Medulla oblongata (tissue), 1 donor: ENCODE results near the gene VPS8.
"Not testable (repeated sequence)": the region's sequence is repeated elsewhere in the genome, so short reads cannot be mapped to it uniquely, and the experiment has no call there.

Source experiments
- DNase-seq: peaks from one replicate; pipeline ENCODE4 v3.0.0-alpha.2; 2015; ENCODE audit errors: extremely low spot score

VPS8 gene

GRCh38 chr3:184985586-184985985 is 173.6 kb downstream of the VPS8 start:
- DNase-seq = no peak

DNA sequence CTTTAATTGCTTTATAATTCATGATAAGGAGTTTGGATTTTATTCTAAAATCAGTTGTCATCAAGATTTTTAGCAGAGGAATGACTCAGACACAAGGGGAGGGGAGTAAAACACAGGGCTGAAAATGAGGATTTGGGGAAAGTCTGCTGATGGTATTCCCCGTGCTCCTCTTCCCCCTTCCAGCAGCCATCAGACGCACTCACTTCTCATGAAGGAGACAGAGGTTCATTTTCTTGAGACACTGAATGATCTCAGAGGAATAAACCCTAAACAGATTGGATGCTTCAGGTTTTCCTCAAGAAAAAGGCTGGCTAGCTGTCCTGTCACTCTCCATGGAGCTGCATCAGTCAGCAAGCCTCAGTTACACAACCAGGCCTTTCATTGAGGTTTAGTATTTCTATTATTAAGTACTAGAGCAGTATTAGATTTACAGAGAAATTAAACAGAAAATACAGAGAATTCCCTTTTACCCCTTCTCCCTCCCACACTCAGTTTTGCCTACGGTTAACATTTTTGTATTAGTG is 174.5 kb downstream of the VPS8 start:
- no peak for DNase-seq

DNA sequence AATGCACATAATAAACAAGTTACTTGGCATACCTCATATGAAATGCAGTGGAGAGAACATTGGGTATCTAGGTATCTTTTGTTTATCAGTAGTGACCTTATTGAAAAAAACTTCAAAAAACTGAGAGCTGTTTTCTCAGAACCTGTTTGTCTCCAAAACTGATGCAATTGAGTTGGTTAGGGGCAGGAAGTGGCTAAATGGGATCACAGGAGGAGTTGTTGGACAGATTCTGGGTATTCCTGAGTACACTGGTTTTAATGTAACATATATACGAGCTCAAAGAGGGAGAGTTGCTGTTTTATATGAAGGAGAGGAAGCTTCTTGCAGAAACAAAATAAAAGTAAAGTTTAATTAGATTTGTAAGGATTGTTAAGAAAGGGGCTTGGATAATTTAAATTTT is 181.4 kb downstream of the VPS8 start:
- no peak for DNase-seq

DNA sequence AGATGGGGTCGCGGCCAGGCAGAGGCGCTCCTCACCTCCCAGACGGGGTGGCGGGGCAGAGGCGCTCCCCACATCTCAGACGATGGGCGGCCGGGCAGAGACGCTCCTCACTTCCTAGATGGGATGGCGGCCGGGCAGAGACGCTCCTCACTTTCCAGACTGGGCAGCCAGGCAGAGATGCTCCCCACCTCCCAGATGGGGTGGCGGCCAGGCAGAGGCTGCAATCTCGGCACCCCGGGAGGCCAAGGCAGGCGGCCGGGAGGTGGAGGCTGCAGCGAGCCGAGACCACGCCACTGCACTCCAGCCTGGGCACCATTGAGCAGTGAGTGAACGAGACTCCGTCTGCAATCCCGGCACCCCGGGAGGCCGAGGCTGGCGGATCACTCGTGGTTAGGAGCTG is 191.9 kb downstream of the VPS8 start:
- not testable (repeated sequence) for DNase-seq

DNA sequence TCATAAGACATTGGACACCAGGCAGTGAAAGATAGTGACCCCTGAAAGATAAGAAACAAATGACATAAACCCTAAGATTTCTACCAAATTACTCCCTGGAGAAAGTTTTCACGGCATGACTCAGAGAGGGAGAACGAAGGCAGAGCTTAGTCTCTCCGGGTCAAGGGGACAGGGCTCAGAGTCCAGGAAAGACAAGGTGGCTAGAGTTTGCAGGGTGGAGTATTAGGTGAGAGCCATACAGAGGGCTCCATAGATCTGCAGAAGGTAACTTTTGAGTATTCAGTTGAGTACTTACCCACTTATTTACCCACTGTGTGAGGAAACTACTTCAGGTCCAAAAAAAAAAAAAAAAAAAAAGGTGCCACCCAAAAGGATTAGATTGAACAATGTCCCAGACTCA is 197.7 kb downstream of the VPS8 start:
- DNase-seq = no peak

- DNase-seq = not testable (repeated sequence)
Measured at GRCh38 chr3:185017584-185017983, 205.6 kb downstream of the VPS8 start.

GRCh38 chr3:185017996-185018395 is 206.0 kb downstream of the VPS8 start:
- not testable (repeated sequence) for DNase-seq

GRCh38 chr3:185021256-185021655 is 209.3 kb downstream of the VPS8 start:
- no peak for DNase-seq

DNA sequence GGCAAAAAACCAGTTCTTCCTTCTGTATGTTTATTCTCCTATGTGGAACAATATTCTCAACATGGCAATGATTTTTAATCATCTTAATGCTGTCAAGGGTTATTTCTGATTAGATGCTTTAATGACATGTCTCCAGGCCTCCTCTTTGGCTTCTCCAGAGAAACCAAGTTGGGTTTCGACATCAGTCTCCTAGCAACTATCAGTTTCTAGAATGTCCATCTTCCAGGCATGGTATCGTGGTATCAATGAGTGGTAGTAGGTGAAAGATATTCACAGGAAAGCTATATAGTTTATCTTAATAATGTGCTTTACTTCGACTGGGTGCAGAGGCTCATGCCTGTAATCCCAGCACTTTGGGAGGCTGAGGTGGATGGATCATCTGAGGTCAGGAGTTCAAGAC is 212.4 kb downstream of the VPS8 start:
- no peak for DNase-seq

DNA sequence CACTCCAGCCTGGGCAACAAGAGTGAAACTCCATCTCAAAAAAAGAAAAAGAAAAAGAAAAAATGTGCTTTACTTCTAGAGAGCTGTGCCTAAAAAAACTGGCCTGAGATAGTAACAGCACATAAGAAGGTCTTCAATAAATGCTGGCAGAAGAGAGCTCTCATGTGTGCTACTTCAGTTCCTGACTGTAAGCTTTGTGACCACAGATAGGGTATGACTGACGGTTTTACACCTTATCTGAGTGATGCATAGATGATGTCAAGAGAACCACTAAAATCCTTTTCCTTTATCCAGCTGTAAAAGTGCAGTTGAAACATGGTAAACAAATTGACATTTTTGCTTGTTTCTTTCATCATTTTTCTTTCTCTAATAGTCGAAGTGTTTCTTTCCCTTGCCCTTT is 213.0 kb downstream of the VPS8 start:
- DNase-seq = no peak

DNA sequence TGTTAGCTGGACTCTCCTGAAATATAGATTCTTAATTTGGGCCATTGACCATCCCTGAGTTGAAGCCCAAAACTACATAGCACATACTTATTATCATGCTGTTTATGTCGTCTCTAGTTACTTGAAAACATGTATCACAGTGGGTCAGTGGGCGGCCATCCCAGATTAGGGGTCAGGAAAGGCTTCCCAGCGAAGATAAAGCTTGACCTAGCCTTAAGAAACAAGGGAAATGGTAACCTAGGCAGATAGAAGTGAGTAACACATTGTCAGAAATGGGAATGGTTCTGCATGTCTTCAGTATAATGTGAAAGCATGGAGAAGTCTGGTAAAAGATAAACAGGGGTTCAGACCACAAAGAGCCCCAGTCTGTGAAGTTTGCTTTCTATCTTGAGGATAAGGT is 216.2 kb downstream of the VPS8 start:
- no peak for DNase-seq

- no peak for DNase-seq
Measured at GRCh38 chr3:185029086-185029485, 217.1 kb downstream of the VPS8 start.

GRCh38 chr3:185030399-185030798 is 218.4 kb downstream of the VPS8 start:
- no peak for DNase-seq

- no peak for DNase-seq
Measured at GRCh38 chr3:185030951-185031350, 219.0 kb downstream of the VPS8 start.

DNA sequence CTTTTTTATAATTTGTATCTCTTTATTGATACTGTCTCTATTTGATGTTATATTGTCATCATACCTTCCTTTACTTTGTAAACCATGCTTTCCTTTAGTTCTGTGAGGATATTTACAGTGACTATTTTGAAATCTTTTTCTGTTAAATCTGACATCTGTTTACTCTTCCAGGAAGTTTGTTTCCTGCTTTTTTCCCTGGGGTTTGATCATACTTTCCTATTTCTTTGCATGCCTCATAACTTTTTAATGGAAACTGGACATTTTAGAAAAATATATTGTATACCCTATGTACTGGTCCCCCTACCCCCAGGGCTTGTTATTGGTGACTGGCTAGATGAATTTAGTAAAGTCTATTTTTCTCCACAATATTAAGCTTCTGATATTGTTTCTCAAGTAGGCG is 225.8 kb downstream of the VPS8 start:
- no peak for DNase-seq

GRCh38 chr3:185040425-185040824 is 228.5 kb downstream of the VPS8 start:
- DNase-seq = no peak

DNA sequence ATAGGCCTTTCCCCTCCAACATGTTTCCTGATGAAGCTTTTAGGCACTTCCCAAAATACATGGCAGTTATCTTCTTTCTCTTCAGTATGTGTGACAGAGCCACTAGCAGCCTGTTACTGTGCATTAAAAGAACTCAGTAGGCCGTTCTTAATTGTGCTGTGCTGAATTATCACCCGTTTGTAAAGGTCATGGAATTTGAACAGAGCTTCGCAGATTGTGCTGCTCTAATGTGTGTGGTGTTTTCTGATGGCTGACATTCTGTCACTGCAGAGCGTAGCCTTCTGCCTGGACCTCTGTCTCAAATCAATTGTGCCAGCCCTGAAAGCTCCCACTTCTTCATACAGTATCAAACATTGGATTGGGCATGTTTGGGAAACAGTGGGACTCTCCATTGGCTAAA is 229.6 kb downstream of the VPS8 start:
- DNase-seq = no peak

DNA sequence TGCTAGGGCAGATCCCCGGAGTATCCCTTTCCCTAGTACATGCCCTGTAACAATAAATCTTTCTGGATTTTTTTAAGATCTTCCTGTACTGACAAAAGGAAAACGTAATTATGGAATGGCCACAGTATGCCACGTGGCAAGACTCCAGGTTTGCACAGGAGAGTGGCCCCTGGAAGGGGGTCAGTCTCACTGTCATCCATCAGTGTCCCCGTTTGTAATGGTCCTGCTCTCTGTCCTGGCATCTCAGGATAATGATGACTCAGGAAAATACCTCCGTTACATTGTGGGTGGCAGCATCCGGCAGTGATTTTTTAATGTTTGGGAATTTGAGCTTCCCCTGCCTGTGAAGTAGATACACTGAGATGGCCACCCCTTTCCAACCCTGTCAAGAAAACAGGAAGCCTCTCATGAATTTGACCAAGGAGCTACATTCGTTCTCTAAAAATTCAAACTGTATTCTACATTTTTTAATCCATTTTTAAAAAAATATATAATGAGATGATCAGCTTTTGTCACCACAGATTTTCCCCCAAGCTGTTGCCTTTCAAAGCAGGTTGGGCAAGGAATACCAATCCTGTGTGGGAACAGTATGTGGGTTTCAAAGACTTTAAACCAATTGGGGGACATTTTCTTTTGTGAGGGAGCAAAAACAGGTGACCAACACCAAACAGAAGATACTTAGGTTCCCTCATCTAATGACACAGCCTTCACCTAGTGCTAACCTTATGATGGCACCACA is 230.5 kb downstream of the VPS8 start:
- no peak for DNase-seq

- no peak for DNase-seq
Measured at GRCh38 chr3:185046164-185046515, 234.2 kb downstream of the VPS8 start.

GRCh38 chr3:185046603-185047002 is 234.6 kb downstream of the VPS8 start:
- DNase-seq = no peak

DNA sequence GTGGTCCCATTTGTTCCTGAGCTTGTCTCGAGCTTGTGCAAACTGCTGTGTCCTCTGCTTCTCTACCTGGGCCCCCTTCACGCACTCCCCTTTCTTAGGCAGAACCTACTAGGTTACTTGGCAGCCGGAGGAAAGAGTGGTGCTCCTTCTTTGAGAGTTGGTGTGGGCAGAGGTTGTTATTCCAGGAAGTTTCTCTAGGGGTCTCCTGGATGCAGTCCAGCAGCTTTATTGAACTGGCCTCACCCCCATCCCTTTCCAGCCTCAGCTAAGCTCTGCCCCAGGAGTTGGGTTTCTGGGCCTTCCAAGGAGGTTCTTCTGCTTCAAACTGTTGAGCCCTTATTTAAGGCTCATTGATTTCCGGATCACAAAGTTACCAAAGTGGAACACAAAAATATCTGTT is 237.7 kb downstream of the VPS8 start:
- DNase-seq = no peak

GRCh38 chr3:185051801-185052200 is 239.8 kb downstream of the VPS8 start:
- no peak for DNase-seq

DNA sequence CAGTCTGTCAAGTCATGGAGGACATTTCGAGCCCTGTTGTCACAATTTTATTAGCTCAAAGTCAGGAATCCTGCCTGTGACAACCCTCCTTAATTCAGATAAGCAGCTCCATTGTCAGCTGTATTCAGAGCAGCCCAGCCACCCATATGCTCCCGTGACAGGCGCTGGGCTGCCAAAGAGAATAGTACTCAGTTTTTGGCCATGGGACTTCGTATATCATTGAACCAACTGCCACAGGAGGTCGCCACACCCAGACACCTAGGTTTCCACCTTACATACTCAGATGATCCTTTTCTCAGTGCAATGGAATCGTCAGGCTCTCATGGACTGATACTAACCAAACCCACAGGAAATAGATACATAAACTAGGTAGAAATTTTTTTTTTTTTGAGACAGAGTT is 240.7 kb downstream of the VPS8 start:
- no peak for DNase-seq

- DNase-seq = no peak
Measured at GRCh38 chr3:185056908-185057307, 244.9 kb downstream of the VPS8 start.
